A549 (cell line): ENCODE measurements around the gene CYP19A1. TPM values are rescaled to one million over a fixed set of nuclear protein-coding genes. Genes with fewer than 3 reads are reported as not detected.

Experiments used
- ATAC-seq, 2 experiments: fragments of 200-7000 bp in 1 of 2; fragments of >200 bp in 1 of 2; cut with Nextera tagmentation in 1 of 2; cut with Tn5 transposase in 1 of 2; 3 replicates each; pipeline versions ENCODE4 v1.8.0 to v1.9.1; 2018 to 2020; ENCODE audit warnings: mild to moderate bottlenecking in 1 of 2, moderate library complexity in 1 of 2
- CTCF ChIA-PET: fragments of 300-600 bp; sonication (Branson Sonifier 250); formaldehyde crosslinking; extraction: SDS; loops from one replicate; lab custom pipeline; 2021; ENCODE audit warnings: antibody characterized with exemption, inconsistent platforms; lab: Yijun Ruan, JAX
- POLR2A ChIA-PET: fragments of 350-600 bp; formaldehyde crosslinking; extraction: SDS; loops from one replicate; lab custom pipeline; 2021; ENCODE audit warnings: antibody characterized with exemption, inconsistent platforms; lab: Yijun Ruan, JAX
- DNase-seq, 2 experiments: peaks; one replicate each; pipeline versions ENCODE4 v3.0.0 to v3.0.0-alpha.2; 2011 to 2016; ENCODE audit warnings: low read depth in 1 of 2, low spot score in 1 of 2
- FAIRE-seq: peaks from 2 replicates; lab custom pipeline; 2011; peaks lifted over from hg19 to GRCh38; lab: Jason Lieb, UNC
- H3K27ac ChIP-seq, 2 experiments: fragments of >200 bp; sonication (Bioruptor Twin); formaldehyde crosslinking; 3 replicates each; pipeline ENCODE4 v1.5.1; 2016 to 2017
- H3K4me1 ChIP-seq: fragments of >200 bp; sonication (Bioruptor Twin); formaldehyde crosslinking; 3 replicates; pipeline ENCODE4 v1.6.1; 2016
- H3K4me2 ChIP-seq: fragments of >200 bp; sonication (Bioruptor Twin); formaldehyde crosslinking; 3 replicates; pipeline ENCODE4 v1.6.1; 2016
- H3K4me3 ChIP-seq: fragments of >200 bp; sonication (Bioruptor Twin); formaldehyde crosslinking; 3 replicates; pipeline ENCODE4 v1.5.1; 2016
- H3K9me3 ChIP-seq: fragments of >200 bp; sonication (Bioruptor Twin); formaldehyde crosslinking; 3 replicates; pipeline ENCODE4 v1.6.1; 2016
- BHLHE40 ChIP-seq: IDR thresholded peaks from 2 replicates; pipeline ENCODE4 v1.6.1; 2012; ENCODE audit warnings: low read depth, low read length, inconsistent platforms
- CHD2 ChIP-seq: fragments of 150-350 bp; IDR thresholded peaks from 2 replicates; pipeline ENCODE4 v1.6.1; 2014; ENCODE audit warnings: low read length; ENCODE audit not compliant: partially characterized antibody
- EHF ChIP-seq: fragments of 250-450 bp; sonication (Bioruptor Pico); IDR thresholded peaks from 2 replicates; pipeline ENCODE4 v1.5.0; 2020; ENCODE audit warnings: mild to moderate bottlenecking
- EP300 ChIP-seq, 2 experiments: fragments of >200 bp; sonication (Bioruptor Twin); formaldehyde crosslinking; IDR thresholded peaks; 2 replicates in 1 of 2; 3 replicates in 1 of 2; pipeline ENCODE4 v1.6.1; 2016 to 2017
- ESRRA ChIP-seq: fragments of 150-350 bp; IDR thresholded peaks from 2 replicates; pipeline ENCODE4 v1.6.1; 2014; ENCODE audit warnings: mild to moderate bottlenecking, low read length, borderline replicate concordance
- FOSB ChIP-seq: fragments of 250-450 bp; sonication (Bioruptor Pico); IDR thresholded peaks from 2 replicates; pipeline ENCODE4 v1.5.0; 2020; ENCODE audit warnings: mild to moderate bottlenecking, moderate library complexity
- FOXS1 ChIP-seq: fragments of 250-450 bp; sonication (Bioruptor Pico); IDR thresholded peaks from 2 replicates; pipeline ENCODE4 v1.5.0; 2020; ENCODE audit warnings: mild to moderate bottlenecking, moderate library complexity
- GATA3 ChIP-seq: IDR thresholded peaks from 2 replicates; pipeline ENCODE4 v1.6.1; 2012; ENCODE audit warnings: borderline replicate concordance
- HOXA7 ChIP-seq: fragments of 250-450 bp; sonication (Bioruptor Pico); IDR thresholded peaks from 2 replicates; pipeline ENCODE4 v1.5.0; 2020; ENCODE audit warnings: mild to moderate bottlenecking, moderate library complexity
- HOXB13 ChIP-seq: fragments of 250-450 bp; sonication (Bioruptor Pico); IDR thresholded peaks from 2 replicates; pipeline ENCODE4 v1.5.0; 2020; ENCODE audit warnings: low read depth, mild to moderate bottlenecking, moderate library complexity
- HOXB5 ChIP-seq: fragments of 250-450 bp; sonication (Bioruptor Pico); IDR thresholded peaks from 2 replicates; pipeline ENCODE4 v1.5.0; 2020; ENCODE audit warnings: mild to moderate bottlenecking, moderate library complexity
- MYC ChIP-seq: IDR thresholded peaks from 2 replicates; pipeline ENCODE4 v1.6.1; 2012; ENCODE audit warnings: mild to moderate bottlenecking, inconsistent platforms, low read length, improper control_type of control experiment, borderline replicate concordance
- NFE2L2 ChIP-seq: fragments of 150-350 bp; conservative IDR thresholded peaks from 2 replicates; pipeline ENCODE4 v1.6.1; 2014; ENCODE audit warnings: low read length
- NPAS2 ChIP-seq: fragments of 250-450 bp; sonication (Bioruptor Pico); IDR thresholded peaks from 2 replicates; pipeline ENCODE4 v1.8.0; 2022; ENCODE audit warnings: mild to moderate bottlenecking, moderate library complexity, borderline replicate concordance
- NR3C1 ChIP-seq: fragments of >200 bp; sonication (Bioruptor Twin); formaldehyde crosslinking; IDR thresholded peaks from 3 replicates; pipeline ENCODE4 v1.6.1; 2017
- PHF8 ChIP-seq: fragments of 200-600 bp; sonication (generic); IDR thresholded peaks from 2 replicates; pipeline ENCODE4 v1.6.1; 2016; ENCODE audit warnings: low read depth, mild to moderate bottlenecking, antibody characterized with exemption, moderate library complexity, borderline replicate concordance
- RAD21 ChIP-seq, 2 experiments: fragments of >200 bp in 1 of 2; sonication (Bioruptor Twin) in 1 of 2; formaldehyde crosslinking in 1 of 2; IDR thresholded peaks in 1 of 2; conservative IDR thresholded peaks in 1 of 2; 2 replicates in 1 of 2; 3 replicates in 1 of 2; pipeline ENCODE4 v1.6.1; 2012 to 2018; ENCODE audit warnings: inconsistent platforms in 1 of 2
- RARB ChIP-seq: fragments of 250-450 bp; sonication (Bioruptor Pico); IDR thresholded peaks from 2 replicates; pipeline ENCODE4 v1.8.0; 2021; ENCODE audit warnings: mild to moderate bottlenecking, moderate library complexity
- RCOR1 ChIP-seq: fragments of 150-350 bp; IDR thresholded peaks from 2 replicates; pipeline ENCODE4 v1.6.1; 2014; ENCODE audit warnings: antibody characterized with exemption, low read length, low read depth
- RNF2 ChIP-seq: fragments of 200-600 bp; sonication (generic); IDR thresholded peaks from 2 replicates; pipeline ENCODE4 v1.6.1; 2016; ENCODE audit warnings: low read depth, mild to moderate bottlenecking, antibody characterized with exemption, moderate library complexity, borderline replicate concordance
- TFCP2L1 ChIP-seq: fragments of 250-450 bp; sonication (Bioruptor Pico); IDR thresholded peaks from 2 replicates; pipeline ENCODE4 v1.5.0; 2021; ENCODE audit warnings: mild to moderate bottlenecking
- TP53 ChIP-seq: fragments of 250-450 bp; sonication (Bioruptor Pico); IDR thresholded peaks from 2 replicates; pipeline ENCODE4 v1.5.0; 2021; ENCODE audit warnings: mild to moderate bottlenecking, moderate library complexity
- WGBS: methylation state at CpG from one replicate; pipeline ENCODE4 v1.1.6; 2017; ENCODE audit errors: missing lambda C conversion rate; 5-methylcytosine and 5-hydroxymethylcytosine counted together
- polyA plus RNA-seq, 4 experiments: library from polyadenylated mRNA; depleted of rRNA in 3 of 4; stranded (reverse); fragments of >200 nt; fragmentation: RNase III in 1 of 4; extraction: RNeasy Plus Mini Kit Qiagen cat#74134 plus additional on column Dnase treatment in 1 of 4; gene quantifications; 2 replicates in 3 of 4; 3 replicates in 1 of 4; pipeline ENCODE4 v1.2.3, GENCODE V29; 2011 to 2017
- TF ChIP-seq, protein P1 (sequence below): fragments of >200 bp; sonication (Bioruptor Twin); formaldehyde crosslinking; IDR thresholded peaks from 2 replicates; pipeline ENCODE4 v1.6.1; 2016
- TF ChIP-seq, protein P2 (sequence below): fragments of >200 bp; sonication (Bioruptor Twin); formaldehyde crosslinking; IDR thresholded peaks from 3 replicates; pipeline ENCODE4 v1.6.1; 2016
- TF ChIP-seq, protein P3 (sequence below): IDR thresholded peaks from 2 replicates; pipeline ENCODE4 v1.6.1; 2012
- TF ChIP-seq, protein P4 (sequence below): fragments of 450-650 bp; IDR thresholded peaks from 2 replicates; pipeline ENCODE4 v1.6.1; 2014; ENCODE audit warnings: antibody characterized with exemption
- TF ChIP-seq, protein P5 (sequence below): IDR thresholded peaks from 2 replicates; pipeline ENCODE4 v1.6.1; 2012
- TF ChIP-seq, protein P6 (sequence below): fragments of 200-600 bp; sonication (generic); IDR thresholded peaks from 2 replicates; pipeline ENCODE4 v1.6.1; 2016; ENCODE audit warnings: antibody characterized with exemption, mild to moderate bottlenecking, moderate library complexity

The CYP19A1 gene
- polyA plus RNA-seq, 2 of the 4 experiments (the other 2 are of a cell fraction), result 0.36 TPM; not detected in 1

DNA sequence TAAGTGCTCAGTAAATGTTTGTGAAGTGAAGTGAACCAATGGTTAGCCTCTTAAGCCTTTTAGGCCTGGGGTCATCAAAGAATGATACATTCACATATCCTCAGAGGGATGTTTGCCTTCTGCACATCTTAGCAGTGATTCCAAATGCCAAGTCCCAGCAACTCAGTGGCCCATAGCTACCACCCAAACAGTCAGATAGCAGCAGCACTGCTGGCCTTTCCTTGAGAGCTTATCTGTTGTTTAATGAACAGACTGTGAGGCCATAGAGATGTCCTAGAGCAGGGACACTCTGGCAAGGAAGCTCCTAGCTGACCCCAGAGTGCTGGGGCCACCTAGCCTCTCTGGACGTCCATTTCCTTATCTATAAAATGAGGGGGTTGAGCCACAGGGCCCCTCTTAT is 86.8 kb downstream of the CYP19A1 start:
- no peaks in the 10 kb centered on the region for H3K4me1 ChIP-seq
- no peak for ATAC-seq
- POLR2A ChIA-PET, result no interaction called here
- CTCF ChIA-PET, result interaction anchor here (1.0 to 3.0 kb wide), 6 partner anchors 13 to 151 kb away, joined by 3 to 10 read pairs (median 6); no protein-coding TSS in a partner anchor
- H3K4me3 ChIP-seq, result no peak overlapping the region
- H3K27ac ChIP-seq, result no peak overlapping the region
- whole genome bisulfite sequencing, result 42% methylated on average over 1 of the region's 1 CpG
- no peak for DNase-seq
- H3K9me3 ChIP-seq, result no peaks in the 10 kb centered on the region
- no peak for FAIRE-seq
- TF ChIP-seq RNF2 (no peak), TP53 (CRISPR knock-in tag) (no peak), HOXA7 (CRISPR knock-in tag) (no peak), NFE2L2 (no peak), PHF8 (no peak), EP300 (IDR thresholded peaks at IDR 0.05) (no peak), BHLHE40 (no peak), MYC (no peak), RCOR1 (no peak), NPAS2 (CRISPR knock-in tag) (no peak), NR3C1 (no peak), FOSB (CRISPR knock-in tag) (no peak), TFCP2L1 (CRISPR knock-in tag) (no peak), RAD21 (conservative IDR thresholded peaks at IDR 0.05 in 1 of 2, IDR thresholded peaks at IDR 0.05 in 1 of 2) (no peak), HOXB13 (CRISPR knock-in tag) (no peak)
- TF ChIP-seq, protein P1, sequence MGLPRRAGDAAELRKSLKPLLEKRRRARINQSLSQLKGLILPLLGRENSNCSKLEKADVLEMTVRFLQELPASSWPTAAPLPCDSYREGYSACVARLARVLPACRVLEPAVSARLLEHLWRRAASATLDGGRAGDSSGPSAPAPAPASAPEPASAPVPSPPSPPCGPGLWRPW, result no peak
- TF ChIP-seq, protein P2, sequence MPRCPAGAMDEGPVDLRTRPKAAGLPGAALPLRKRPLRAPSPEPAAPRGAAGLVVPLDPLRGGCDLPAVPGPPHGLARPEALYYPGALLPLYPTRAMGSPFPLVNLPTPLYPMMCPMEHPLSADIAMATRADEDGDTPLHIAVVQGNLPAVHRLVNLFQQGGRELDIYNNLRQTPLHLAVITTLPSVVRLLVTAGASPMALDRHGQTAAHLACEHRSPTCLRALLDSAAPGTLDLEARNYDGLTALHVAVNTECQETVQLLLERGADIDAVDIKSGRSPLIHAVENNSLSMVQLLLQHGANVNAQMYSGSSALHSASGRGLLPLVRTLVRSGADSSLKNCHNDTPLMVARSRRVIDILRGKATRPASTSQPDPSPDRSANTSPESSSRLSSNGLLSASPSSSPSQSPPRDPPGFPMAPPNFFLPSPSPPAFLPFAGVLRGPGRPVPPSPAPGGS, result no peak
- TF ChIP-seq, protein P3, sequence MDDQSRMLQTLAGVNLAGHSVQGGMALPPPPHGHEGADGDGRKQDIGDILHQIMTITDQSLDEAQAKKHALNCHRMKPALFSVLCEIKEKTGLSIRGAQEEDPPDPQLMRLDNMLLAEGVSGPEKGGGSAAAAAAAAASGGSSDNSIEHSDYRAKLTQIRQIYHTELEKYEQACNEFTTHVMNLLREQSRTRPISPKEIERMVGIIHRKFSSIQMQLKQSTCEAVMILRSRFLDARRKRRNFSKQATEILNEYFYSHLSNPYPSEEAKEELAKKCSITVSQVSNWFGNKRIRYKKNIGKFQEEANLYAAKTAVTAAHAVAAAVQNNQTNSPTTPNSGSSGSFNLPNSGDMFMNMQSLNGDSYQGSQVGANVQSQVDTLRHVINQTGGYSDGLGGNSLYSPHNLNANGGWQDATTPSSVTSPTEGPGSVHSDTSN, result no peak
- TF ChIP-seq, protein P4, sequence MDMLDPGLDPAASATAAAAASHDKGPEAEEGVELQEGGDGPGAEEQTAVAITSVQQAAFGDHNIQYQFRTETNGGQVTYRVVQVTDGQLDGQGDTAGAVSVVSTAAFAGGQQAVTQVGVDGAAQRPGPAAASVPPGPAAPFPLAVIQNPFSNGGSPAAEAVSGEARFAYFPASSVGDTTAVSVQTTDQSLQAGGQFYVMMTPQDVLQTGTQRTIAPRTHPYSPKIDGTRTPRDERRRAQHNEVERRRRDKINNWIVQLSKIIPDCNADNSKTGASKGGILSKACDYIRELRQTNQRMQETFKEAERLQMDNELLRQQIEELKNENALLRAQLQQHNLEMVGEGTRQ, result no peak
- TF ChIP-seq, protein P5, sequence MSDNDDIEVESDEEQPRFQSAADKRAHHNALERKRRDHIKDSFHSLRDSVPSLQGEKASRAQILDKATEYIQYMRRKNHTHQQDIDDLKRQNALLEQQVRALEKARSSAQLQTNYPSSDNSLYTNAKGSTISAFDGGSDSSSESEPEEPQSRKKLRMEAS, result no peak
- H3K4me2 ChIP-seq, result no peak overlapping the region

DNA sequence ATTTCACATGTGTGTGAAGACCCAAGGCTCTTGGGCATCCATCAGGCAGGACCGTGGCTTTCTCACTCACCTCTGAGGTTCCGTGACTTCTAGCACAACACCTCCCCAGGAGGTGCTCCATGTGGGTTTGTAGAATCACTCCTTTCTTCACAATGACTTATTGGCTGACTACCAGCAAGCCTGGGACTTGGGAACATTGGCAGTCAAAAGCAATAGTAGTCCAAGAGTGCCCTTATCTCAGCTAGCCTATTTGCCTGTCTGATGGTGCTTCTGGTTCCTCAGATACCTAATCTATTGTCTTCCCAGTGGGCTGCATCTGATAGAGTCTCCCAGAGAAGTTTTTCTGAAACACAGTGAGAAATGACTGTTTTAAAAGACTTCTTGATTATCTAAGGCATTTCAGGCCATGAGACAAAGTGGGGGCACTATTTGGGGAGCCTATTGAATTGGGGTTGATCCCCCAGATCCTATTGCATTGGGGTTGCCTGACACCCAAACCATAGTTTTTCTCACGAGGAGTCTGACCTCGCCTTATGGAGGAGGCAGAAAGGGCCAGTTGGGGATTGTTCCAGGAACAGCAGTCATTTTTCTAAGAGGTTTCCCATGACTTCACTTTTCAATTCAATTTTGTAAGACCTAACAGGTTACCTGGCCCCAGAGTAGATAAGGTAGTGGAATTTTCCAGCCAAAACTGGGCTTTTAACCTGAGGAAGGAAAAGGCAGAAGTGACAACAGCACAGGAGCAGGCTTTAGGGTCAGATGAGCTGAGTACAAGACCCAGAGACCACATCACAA is 88.0 kb downstream of the CYP19A1 start:
- 24% methylated on average over 4 of the region's 4 CpGs for WGBS
- no peak for DNase-seq
- Histone ChIP-seq H3K4me3 (no peak overlapping the region), H3K4me2 (no peak overlapping the region), H3K4me1 (no peaks in the 10 kb centered on the region), H3K27ac (no peak overlapping the region), H3K9me3 (no peaks in the 10 kb centered on the region)
- no peak for ATAC-seq
- CTCF ChIA-PET, result interaction anchor here (1.1 to 3.0 kb wide), 3 partner anchors 21 to 153 kb away, joined by 3 to 10 read pairs (median 7); no protein-coding TSS in a partner anchor
- POLR2A ChIA-PET, result no interaction called here
- no peak for FAIRE-seq
- TF ChIP-seq MYC (no peak), FOXS1 (CRISPR knock-in tag) (no peak), HOXB5 (no peak), RARB (CRISPR knock-in tag) (no peak), EHF (CRISPR knock-in tag) (no peak), PHF8 (no peak), TFCP2L1 (CRISPR knock-in tag) (no peak), GATA3 (no peak), ESRRA (no peak), CHD2 (no peak)
- TF ChIP-seq, protein P6, sequence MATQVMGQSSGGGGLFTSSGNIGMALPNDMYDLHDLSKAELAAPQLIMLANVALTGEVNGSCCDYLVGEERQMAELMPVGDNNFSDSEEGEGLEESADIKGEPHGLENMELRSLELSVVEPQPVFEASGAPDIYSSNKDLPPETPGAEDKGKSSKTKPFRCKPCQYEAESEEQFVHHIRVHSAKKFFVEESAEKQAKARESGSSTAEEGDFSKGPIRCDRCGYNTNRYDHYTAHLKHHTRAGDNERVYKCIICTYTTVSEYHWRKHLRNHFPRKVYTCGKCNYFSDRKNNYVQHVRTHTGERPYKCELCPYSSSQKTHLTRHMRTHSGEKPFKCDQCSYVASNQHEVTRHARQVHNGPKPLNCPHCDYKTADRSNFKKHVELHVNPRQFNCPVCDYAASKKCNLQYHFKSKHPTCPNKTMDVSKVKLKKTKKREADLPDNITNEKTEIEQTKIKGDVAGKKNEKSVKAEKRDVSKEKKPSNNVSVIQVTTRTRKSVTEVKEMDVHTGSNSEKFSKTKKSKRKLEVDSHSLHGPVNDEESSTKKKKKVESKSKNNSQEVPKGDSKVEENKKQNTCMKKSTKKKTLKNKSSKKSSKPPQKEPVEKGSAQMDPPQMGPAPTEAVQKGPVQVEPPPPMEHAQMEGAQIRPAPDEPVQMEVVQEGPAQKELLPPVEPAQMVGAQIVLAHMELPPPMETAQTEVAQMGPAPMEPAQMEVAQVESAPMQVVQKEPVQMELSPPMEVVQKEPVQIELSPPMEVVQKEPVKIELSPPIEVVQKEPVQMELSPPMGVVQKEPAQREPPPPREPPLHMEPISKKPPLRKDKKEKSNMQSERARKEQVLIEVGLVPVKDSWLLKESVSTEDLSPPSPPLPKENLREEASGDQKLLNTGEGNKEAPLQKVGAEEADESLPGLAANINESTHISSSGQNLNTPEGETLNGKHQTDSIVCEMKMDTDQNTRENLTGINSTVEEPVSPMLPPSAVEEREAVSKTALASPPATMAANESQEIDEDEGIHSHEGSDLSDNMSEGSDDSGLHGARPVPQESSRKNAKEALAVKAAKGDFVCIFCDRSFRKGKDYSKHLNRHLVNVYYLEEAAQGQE, result no peak
- TF ChIP-seq, protein P5, result no peak
- TF ChIP-seq, protein P2, result no peak
